Measurements from ENCODE around the gene KIAA1217.

The KIAA1217 gene

DNA sequence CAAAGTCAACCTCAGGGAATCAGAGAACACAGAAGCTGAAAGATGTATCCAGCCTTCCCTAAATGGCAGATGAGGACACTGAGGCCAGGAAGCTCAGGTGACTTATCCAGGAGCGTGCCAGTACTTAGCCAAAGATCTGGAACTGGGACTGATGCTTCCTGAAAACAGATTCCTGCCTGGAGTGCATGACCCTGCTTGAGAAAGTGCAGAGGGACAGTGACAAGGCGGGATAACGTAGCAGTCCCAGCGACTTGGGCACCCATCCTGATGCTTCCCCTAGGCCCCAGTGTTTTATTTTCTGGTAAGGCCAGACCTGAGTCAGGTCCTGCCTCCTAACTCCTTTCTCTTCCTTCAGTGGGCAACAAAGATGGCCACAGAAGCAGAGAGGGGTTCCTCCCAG, 48.6 kb downstream of the KIAA1217 start:
- TF ChIP-seq, protein P1, sequence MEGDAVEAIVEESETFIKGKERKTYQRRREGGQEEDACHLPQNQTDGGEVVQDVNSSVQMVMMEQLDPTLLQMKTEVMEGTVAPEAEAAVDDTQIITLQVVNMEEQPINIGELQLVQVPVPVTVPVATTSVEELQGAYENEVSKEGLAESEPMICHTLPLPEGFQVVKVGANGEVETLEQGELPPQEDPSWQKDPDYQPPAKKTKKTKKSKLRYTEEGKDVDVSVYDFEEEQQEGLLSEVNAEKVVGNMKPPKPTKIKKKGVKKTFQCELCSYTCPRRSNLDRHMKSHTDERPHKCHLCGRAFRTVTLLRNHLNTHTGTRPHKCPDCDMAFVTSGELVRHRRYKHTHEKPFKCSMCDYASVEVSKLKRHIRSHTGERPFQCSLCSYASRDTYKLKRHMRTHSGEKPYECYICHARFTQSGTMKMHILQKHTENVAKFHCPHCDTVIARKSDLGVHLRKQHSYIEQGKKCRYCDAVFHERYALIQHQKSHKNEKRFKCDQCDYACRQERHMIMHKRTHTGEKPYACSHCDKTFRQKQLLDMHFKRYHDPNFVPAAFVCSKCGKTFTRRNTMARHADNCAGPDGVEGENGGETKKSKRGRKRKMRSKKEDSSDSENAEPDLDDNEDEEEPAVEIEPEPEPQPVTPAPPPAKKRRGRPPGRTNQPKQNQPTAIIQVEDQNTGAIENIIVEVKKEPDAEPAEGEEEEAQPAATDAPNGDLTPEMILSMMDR (IDR thresholded peaks at IDR 0.05; ENCODE audit: low read depth, low read length) = no peak
- no peak overlapping the region for H3K4me3 ChIP-seq (ENCODE audit: low read depth, low read length)
- no peak for DNase-seq (ENCODE audit: low read depth, low spot score)
- in situ Hi-C loops (cut with HindIII; ENCODE audit: low sequenced_read_pairs) = no loop called here

DNA sequence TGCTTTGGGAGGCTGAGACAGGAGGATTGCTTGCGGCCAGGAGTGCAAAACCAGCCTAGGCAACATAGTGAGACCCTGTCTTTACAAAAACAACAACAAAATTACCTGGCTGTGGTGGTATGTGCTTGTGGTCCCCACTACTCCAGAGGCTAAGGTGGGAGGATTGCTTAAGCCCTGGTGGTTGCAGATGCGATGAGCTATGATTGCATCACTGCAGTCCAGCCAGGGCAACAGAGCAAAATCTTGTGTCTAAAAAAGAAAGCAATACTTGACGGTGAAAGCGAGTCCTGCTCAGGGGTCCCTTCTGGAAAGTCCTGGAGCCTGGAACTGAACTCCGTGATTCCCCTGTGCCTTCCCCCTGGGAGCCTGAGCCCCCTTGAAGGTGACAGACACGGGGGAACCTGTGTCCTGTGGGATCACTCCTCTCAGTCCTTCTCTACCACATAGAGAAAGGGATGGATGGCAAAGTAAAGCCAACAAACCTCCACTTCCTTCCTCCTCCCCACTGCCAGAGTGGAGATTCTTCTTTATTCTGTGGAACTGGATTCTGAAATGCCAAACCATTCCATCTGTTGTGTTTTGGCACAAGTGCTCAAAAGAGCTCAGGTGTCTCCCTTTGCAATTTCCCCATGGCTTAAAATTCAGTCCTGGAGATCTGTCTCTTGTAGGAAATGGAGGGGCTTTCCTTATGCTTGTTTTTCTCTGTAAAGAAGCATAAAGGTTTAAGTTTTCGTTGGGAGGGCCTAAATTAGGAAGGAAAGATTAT, 50.6 kb downstream of the KIAA1217 start:
- no peak overlapping the region for H3K4me3 ChIP-seq (ENCODE audit: low read depth, low read length)
- DNase-seq (ENCODE audit: low read depth, low spot score) = no peak
- in situ Hi-C loops (cut with HindIII; ENCODE audit: low sequenced_read_pairs) = no loop called here
- TF ChIP-seq, protein P1 (IDR thresholded peaks at IDR 0.05; ENCODE audit: low read depth, low read length) = no peak

DNA sequence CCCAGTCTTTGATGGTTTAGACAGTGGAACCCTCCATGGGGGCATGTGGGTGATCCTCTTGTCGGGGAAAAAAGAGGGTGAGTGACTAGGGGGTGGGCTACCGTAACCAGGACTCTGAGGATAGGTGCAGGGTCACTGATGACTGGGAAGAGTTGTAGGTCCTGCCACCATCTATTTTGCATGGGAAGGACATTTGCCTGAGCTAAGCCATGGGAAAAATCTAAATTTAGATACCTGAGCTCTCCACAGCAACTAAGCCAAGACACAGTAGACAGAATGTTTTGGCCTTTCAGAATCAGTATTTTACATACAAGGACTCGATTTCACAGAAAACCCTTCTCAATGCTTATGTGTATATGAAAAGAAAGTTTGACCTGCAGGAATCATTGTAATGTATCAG, 52.7 kb downstream of the KIAA1217 start:
- no peak for DNase-seq (ENCODE audit: low read depth, low spot score)
- TF ChIP-seq, protein P1 (IDR thresholded peaks at IDR 0.05; ENCODE audit: low read depth, low read length) = no peak
- in situ Hi-C loops (cut with HindIII; ENCODE audit: low sequenced_read_pairs) = no loop called here
- H3K4me3 ChIP-seq (ENCODE audit: low read depth, low read length) = no peak overlapping the region

DNA sequence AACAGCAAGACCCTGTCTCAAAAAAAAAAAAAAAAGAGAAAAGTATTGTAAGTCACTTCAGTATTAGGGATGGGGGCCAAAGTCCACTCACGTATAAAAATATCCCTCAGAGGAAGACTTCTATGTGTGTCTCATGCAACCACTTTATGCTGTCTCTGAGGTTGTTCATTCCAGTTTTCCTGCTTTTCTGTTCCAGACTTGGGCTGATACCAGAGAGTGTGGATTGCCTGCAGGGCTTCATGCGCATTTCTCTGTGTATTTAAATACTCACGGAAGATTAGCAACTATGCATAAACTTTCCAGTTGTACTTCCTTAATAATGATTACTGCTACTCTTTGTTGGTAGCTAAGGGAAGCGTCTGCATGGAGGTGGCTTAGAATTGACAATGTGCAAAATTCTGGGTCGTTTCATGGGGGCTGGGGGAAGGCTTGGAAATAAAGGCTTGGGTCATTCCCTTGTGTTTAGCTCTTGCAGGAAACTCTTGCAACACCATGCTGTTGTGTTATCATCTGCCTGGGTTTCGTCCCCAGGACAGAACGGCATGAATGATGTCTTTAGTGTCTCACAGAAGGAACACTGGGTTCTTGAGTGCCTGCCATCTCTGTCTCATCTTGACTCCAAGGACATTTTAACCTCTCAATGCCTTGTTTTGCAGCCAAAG, 54.1 kb downstream of the KIAA1217 start:
- in situ Hi-C loops (cut with HindIII; ENCODE audit: low sequenced_read_pairs) = no loop called here
- no peak overlapping the region for H3K4me3 ChIP-seq (ENCODE audit: low read depth, low read length)
- TF ChIP-seq, protein P1 (IDR thresholded peaks at IDR 0.05; ENCODE audit: low read depth, low read length) = no peak
- DNase-seq (ENCODE audit: low read depth, low spot score) = no peak

DNA sequence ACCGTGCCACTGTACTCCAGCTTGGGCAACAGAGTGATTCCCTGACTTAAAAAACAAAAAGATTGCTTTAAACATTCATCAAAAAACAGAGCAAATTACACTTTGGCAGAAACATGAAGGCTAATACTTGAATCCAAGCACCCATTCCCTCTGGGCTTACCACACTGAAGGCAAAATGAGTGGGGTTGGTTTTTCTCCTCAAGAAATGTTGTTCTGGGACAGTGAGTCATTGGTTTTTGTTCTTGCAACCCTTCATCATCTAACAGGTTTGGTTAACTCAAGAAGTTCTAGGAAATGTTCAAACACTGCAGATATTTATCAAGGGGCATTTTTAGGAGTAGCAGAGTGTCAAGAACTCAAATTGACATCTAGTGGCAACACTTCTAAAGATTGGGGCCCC, 60.5 kb downstream of the KIAA1217 start:
- in situ Hi-C loops (cut with HindIII; ENCODE audit: low sequenced_read_pairs) = no loop called here
- TF ChIP-seq, protein P1 (IDR thresholded peaks at IDR 0.05; ENCODE audit: low read depth, low read length) = no peak
- no peak overlapping the region for H3K4me3 ChIP-seq (ENCODE audit: low read depth, low read length)
- DNase-seq (ENCODE audit: low read depth, low spot score) = no peak

DNA sequence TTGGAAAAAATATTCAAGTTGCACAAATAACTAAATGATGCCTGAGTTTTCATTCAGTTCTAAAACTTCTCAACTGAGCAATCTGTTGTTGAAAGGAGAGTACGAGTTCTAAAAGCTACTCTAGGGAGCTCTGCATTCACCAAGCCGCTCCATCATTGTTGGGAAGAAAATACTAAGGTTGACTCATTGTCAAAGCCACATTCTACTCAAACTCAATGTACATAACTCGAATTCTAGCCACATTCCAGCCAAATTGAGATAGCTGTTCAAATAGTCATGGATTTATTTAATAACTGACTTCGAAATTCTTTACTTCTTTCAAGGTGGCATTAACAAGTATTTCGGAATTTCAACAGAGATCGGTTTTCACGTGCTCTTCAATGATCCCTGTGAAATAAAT, 63.4 kb downstream of the KIAA1217 start:
- TF ChIP-seq, protein P1 (IDR thresholded peaks at IDR 0.05; ENCODE audit: low read depth, low read length) = no peak
- in situ Hi-C loops (cut with HindIII; ENCODE audit: low sequenced_read_pairs) = no loop called here
- peak; percentile 58 for DNase-seq (ENCODE audit: low read depth, low spot score)
- H3K4me3 ChIP-seq (ENCODE audit: low read depth, low read length) = no peak overlapping the region

All from astrocyte of the spinal cord (primary cell).